Uterus (tissue), 4 donors: ENCODE measurements around the gene BRD8. TPM values are rescaled to one million over a fixed set of nuclear protein-coding genes. Genes with fewer than 3 reads are reported as not detected.

Experiments
- DNase-seq, 2 donors: peaks; one replicate each; pipeline ENCODE4 v3.0.0-alpha.2; 2019 to 2020
- H3K27ac ChIP-seq, 2 donors: fragments of 200-600 bp; sonication (generic); 1 replicate in 1 of 2; 2 replicates in 1 of 2; pipeline ENCODE4 v1.5.1; 2016 to 2018
- H3K27me3 ChIP-seq, 2 donors: fragments of 200-600 bp; sonication (generic); one replicate each; pipeline ENCODE4 v1.5.1; 2018 to 2019; ENCODE audit warnings: control low read depth in 1 of 2
- H3K36me3 ChIP-seq, 2 donors: fragments of 200-600 bp; sonication (generic); one replicate each; pipeline ENCODE4 v1.5.1; 2019; ENCODE audit warnings: control low read depth in 1 of 2
- H3K4me1 ChIP-seq, 2 donors: fragments of 200-600 bp; sonication (generic); one replicate each; pipeline ENCODE4 v1.5.1; 2018 to 2019; ENCODE audit warnings: control low read depth in 1 of 2
- H3K4me3 ChIP-seq, 2 donors: fragments of 200-600 bp; sonication (generic); 1 replicate in 1 of 2; 2 replicates in 1 of 2; pipeline ENCODE4 v1.5.1; 2018 to 2019; ENCODE audit warnings: mild to moderate bottlenecking in 1 of 2
- H3K9me3 ChIP-seq, 2 donors: fragments of 200-600 bp; sonication (generic); one replicate each; pipeline ENCODE4 v1.5.1; 2019; ENCODE audit warnings: control low read depth in 1 of 2
- POLR2A ChIP-seq, 2 donors: fragments of 450-650 bp; IDR thresholded peaks; one replicate each; pipeline ENCODE4 v1.6.1; 2016; ENCODE audit warnings: antibody characterized with exemption in 2 of 2, mild to moderate bottlenecking in 1 of 2, moderate library complexity in 1 of 2
- intact Hi-C: fragments of 100-400 bp; cut with DNase I; formaldehyde crosslinking; loops from one replicate; pipeline ENCODE4 v1.15.1; 2023; ENCODE audit warnings: low total_unique reads
- total RNA-seq, 4 donors: library from RNA; depleted of rRNA in 3 of 4; stranded (reverse); fragments of >200 nt in 3 of 4; gene quantifications; one replicate each; pipeline versions ENCODE4 v1.1.0 to v1.2.4, GENCODE V29; 2014 to 2023
- TF ChIP-seq, protein P1 (sequence below), 4 experiments: fragments of 200-600 bp in 2 of 4; fragments of 450-650 bp in 2 of 4; sonication (generic) in 2 of 4; IDR thresholded peaks; one replicate each; pipeline ENCODE4 v1.5.1; 2016 to 2019; ENCODE audit warnings: antibody characterized with exemption in 4 of 4, mild to moderate bottlenecking in 2 of 4, moderate library complexity in 1 of 4
- donor health status: DM: yes; HTN: yes; CAD: no.

BRD8 gene, protein sequence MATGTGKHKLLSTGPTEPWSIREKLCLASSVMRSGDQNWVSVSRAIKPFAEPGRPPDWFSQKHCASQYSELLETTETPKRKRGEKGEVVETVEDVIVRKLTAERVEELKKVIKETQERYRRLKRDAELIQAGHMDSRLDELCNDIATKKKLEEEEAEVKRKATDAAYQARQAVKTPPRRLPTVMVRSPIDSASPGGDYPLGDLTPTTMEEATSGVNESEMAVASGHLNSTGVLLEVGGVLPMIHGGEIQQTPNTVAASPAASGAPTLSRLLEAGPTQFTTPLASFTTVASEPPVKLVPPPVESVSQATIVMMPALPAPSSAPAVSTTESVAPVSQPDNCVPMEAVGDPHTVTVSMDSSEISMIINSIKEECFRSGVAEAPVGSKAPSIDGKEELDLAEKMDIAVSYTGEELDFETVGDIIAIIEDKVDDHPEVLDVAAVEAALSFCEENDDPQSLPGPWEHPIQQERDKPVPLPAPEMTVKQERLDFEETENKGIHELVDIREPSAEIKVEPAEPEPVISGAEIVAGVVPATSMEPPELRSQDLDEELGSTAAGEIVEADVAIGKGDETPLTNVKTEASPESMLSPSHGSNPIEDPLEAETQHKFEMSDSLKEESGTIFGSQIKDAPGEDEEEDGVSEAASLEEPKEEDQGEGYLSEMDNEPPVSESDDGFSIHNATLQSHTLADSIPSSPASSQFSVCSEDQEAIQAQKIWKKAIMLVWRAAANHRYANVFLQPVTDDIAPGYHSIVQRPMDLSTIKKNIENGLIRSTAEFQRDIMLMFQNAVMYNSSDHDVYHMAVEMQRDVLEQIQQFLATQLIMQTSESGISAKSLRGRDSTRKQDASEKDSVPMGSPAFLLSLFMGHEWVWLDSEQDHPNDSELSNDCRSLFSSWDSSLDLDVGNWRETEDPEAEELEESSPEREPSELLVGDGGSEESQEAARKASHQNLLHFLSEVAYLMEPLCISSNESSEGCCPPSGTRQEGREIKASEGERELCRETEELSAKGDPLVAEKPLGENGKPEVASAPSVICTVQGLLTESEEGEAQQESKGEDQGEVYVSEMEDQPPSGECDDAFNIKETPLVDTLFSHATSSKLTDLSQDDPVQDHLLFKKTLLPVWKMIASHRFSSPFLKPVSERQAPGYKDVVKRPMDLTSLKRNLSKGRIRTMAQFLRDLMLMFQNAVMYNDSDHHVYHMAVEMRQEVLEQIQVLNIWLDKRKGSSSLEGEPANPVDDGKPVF
- 10 to 100 TPM; 23.2 to 69.8 (median 58.9) TPM for total RNA-seq

DNA sequence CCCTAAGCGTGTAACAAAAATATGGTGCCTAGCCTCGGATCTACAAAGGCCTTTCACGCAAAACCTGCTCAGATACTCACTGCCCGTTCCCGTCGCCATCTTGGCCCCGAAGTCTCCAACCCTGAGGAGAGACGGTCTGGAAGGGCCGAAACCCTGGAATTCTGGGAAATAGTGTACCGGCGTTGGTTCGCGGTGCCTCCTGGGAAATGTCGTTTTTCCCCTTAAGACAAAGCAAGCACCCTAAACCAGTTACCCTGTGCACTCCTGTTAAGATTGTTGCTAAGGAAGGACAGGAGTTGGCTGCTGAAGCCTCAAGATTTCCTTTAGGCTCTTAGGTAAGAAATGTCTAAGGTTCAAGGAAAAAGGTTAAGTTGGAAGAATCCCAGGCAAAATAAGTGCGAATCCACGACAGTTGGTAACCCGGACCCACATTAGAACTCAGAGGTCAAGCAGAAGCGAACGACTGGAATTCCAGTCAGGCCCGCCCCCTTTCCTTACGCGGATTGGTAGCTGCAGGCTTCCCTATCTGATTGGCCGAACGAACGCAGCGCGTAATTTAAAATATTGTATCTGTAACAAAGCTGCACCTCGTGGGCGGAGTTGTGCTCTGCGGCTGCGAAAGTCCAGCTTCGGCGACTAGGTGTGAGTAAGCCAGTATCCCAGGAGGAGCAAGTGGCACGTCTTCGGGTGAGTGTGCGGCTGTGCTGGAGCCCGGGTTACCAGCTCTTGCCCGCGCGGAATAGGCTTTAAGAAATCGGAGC, at the start of gene BRD8, which contains the start of gene KIF20A:
TSS of gene BRD8 (minus strand) at position 115 of the 761 bp plus-strand sequence. CDS start at position 99, 16 bp downstream.
TSS of gene KIF20A (plus strand) at position 597 of the 761 bp plus-strand sequence. CDS start 569 bp downstream, outside the sequence.
- intact Hi-C loops = no loop called here
- Histone ChIP-seq H3K4me1 (peaks cover 0 to 4% of the 10 kb centered on the region in 2 donors), H3K4me3 (peak within 1 kb of the TSS; percentile 59 to 93), H3K9me3 (no peaks in the 10 kb centered on the region), H3K27me3 (no peaks in the 10 kb centered on the region), H3K36me3 (no peaks in the 10 kb centered on the region), H3K27ac (peak within 1 kb of the TSS; percentile 93 to 95)
- peak; percentile 14 to 16 for TF ChIP-seq POLR2A (IDR thresholded peaks at IDR 0.05)
- TF ChIP-seq, protein P1, sequence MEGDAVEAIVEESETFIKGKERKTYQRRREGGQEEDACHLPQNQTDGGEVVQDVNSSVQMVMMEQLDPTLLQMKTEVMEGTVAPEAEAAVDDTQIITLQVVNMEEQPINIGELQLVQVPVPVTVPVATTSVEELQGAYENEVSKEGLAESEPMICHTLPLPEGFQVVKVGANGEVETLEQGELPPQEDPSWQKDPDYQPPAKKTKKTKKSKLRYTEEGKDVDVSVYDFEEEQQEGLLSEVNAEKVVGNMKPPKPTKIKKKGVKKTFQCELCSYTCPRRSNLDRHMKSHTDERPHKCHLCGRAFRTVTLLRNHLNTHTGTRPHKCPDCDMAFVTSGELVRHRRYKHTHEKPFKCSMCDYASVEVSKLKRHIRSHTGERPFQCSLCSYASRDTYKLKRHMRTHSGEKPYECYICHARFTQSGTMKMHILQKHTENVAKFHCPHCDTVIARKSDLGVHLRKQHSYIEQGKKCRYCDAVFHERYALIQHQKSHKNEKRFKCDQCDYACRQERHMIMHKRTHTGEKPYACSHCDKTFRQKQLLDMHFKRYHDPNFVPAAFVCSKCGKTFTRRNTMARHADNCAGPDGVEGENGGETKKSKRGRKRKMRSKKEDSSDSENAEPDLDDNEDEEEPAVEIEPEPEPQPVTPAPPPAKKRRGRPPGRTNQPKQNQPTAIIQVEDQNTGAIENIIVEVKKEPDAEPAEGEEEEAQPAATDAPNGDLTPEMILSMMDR (IDR thresholded peaks at IDR 0.05) = peak in 1 of 4 experiments; percentile 16
- peak; percentile 92 to 97 for DNase-seq

DNA sequence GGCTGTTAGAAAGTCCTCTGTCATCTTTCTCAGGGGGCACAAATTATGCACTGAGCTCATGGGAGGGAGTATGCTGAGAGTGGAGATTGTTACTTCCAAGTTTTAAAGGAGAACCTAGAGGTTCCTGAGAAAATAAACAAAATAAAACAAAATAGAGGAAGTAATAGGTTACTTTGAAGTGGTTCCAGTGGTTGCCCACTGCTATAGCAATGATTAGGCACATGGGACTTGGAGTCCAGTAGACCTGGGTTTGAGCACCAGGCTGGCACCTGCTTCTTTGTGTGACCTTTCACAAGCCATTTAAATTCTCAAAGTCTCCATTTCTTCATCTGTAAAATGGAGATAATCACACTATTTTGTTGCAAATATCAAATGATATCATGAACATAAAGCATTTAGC, 48.5 kb upstream of the BRD8 start:
- Histone ChIP-seq H3K4me3 (no peak overlapping the region), H3K4me1 (no peaks in the 10 kb centered on the region), H3K9me3 (no peaks in the 10 kb centered on the region), H3K27ac (no peak overlapping the region), H3K36me3 (no peaks in the 10 kb centered on the region), H3K27me3 (no peaks in the 10 kb centered on the region)
- no peak for DNase-seq
- TF ChIP-seq POLR2A (IDR thresholded peaks at IDR 0.05) = no peak
- TF ChIP-seq, protein P1 (IDR thresholded peaks at IDR 0.05) = no peak
- intact Hi-C loops = no loop called here

DNA sequence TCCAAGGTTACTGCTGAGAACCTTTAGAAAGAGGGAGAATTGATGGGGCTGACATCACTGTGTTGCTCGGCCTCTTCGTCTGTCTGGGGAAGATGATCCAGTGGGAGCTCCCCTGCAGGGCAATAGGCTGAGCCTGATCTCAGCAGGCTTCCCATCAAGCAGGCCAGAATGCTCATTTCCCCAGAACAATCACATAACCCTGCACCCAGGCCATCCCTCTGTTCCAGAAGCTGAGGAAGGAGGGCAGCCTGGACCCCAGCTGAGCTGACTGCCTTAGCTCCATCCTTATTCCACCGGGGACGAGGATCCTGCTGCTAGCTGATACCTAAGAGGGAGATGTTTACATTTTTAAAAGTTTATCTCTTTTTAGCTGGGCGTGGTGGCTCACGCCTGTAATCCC, 46.3 kb upstream of the BRD8 start:
- DNase-seq = no peak
- H3K9me3 ChIP-seq = no peaks in the 10 kb centered on the region
- TF ChIP-seq, protein P1 (IDR thresholded peaks at IDR 0.05) = no peak
- TF ChIP-seq POLR2A (IDR thresholded peaks at IDR 0.05) = no peak
- no peak overlapping the region for H3K27ac ChIP-seq
- H3K4me1 ChIP-seq = no peaks in the 10 kb centered on the region
- intact Hi-C loops = no loop called here
- H3K27me3 ChIP-seq = no peaks in the 10 kb centered on the region
- no peaks in the 10 kb centered on the region for H3K36me3 ChIP-seq
- H3K4me3 ChIP-seq = no peak overlapping the region

DNA sequence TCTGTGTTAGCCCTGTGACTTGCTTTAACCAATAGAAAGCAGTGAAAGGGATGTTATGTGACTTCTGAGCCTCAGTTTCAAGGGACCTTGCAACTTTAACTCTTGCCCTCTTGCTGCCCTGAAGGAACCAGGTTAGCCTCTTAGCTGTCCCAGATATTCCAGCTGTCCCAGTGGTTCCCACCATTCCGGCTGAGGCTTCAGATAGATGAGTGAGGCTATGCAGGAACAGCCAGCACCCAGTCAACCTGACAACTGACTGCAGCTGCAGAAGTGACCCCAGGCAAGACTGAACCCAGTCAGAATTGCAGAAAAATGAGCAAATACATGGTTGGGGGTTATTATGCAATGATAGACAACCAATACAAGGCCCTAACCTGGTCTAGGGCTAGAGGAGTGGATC, 45.1 kb upstream of the BRD8 start:
- H3K9me3 ChIP-seq = no peaks in the 10 kb centered on the region
- H3K4me3 ChIP-seq = no peak overlapping the region
- DNase-seq = no peak
- TF ChIP-seq POLR2A (IDR thresholded peaks at IDR 0.05) = no peak
- TF ChIP-seq, protein P1 (IDR thresholded peaks at IDR 0.05) = no peak
- H3K36me3 ChIP-seq = no peaks in the 10 kb centered on the region
- H3K27ac ChIP-seq = no peak overlapping the region
- intact Hi-C loops = no loop called here
- no peaks in the 10 kb centered on the region for H3K4me1 ChIP-seq
- H3K27me3 ChIP-seq = no peaks in the 10 kb centered on the region
